ENCODE results near the gene FRAS1. TPM values are rescaled to one million over a fixed set of nuclear protein-coding genes. Genes with fewer than 3 reads are reported as not detected.
"Not testable (repeated sequence)": the region's sequence is repeated elsewhere in the genome, so short reads cannot be mapped to it uniquely, and the experiment has no call there.

The FRAS1 gene
- total RNA-seq, 1 donor from 2014 or later = not detected

- Mint-ChIP-seq H3K4me1 (no peaks in the 10 kb centered on the region), H3K27ac (no peak overlapping the region), H3K36me3 (ENCODE audit: low read depth) (no peaks in the 10 kb centered on the region), H3K27me3 (peaks cover 5% of the 10 kb centered on the region), H3K4me3 (no peak overlapping the region), H3K9me3 (no peaks in the 10 kb centered on the region)
- ChIA-PET CTCF (no interaction called here), POLR2A (no interaction called here)
- ATAC-seq (ENCODE audit: low read depth) (no peak), DNase-seq (no peak)
- TF ChIP-seq, protein P1, sequence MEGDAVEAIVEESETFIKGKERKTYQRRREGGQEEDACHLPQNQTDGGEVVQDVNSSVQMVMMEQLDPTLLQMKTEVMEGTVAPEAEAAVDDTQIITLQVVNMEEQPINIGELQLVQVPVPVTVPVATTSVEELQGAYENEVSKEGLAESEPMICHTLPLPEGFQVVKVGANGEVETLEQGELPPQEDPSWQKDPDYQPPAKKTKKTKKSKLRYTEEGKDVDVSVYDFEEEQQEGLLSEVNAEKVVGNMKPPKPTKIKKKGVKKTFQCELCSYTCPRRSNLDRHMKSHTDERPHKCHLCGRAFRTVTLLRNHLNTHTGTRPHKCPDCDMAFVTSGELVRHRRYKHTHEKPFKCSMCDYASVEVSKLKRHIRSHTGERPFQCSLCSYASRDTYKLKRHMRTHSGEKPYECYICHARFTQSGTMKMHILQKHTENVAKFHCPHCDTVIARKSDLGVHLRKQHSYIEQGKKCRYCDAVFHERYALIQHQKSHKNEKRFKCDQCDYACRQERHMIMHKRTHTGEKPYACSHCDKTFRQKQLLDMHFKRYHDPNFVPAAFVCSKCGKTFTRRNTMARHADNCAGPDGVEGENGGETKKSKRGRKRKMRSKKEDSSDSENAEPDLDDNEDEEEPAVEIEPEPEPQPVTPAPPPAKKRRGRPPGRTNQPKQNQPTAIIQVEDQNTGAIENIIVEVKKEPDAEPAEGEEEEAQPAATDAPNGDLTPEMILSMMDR (IDR thresholded peaks at IDR 0.05) = no peak
- intact Hi-C loops (cut with micrococcal nuclease) = no loop called here
Measured at GRCh38 chr4:78244705-78245485, 187.8 kb downstream of the FRAS1 start.

GRCh38 chr4:78247536-78248285 is 190.6 kb downstream of the FRAS1 start:
- peaks cover 3% of the 10 kb centered on the region for H3K4me1 Mint-ChIP-seq
- H3K27me3 Mint-ChIP-seq = peaks cover 5% of the 10 kb centered on the region
- no peak overlapping the region for H3K27ac Mint-ChIP-seq
- H3K9me3 Mint-ChIP-seq = peaks cover 10% of the 10 kb centered on the region
- intact Hi-C loops (cut with micrococcal nuclease) = no loop called here
- no peaks in the 10 kb centered on the region for H3K36me3 Mint-ChIP-seq (ENCODE audit: low read depth)
- DNase-seq (no peak), ATAC-seq (ENCODE audit: low read depth) (no peak)
- ChIA-PET CTCF (no interaction called here), POLR2A (no interaction called here)
- TF ChIP-seq, protein P1 (IDR thresholded peaks at IDR 0.05) = no peak
- no peak overlapping the region for H3K4me3 Mint-ChIP-seq

- ChIA-PET CTCF (no interaction called here), POLR2A (no interaction called here)
- ATAC-seq (ENCODE audit: low read depth) (no peak), DNase-seq (no peak)
- Mint-ChIP-seq H3K27me3 (peaks cover 4% of the 10 kb centered on the region), H3K4me3 (no peak overlapping the region), H3K9me3 (peaks cover 16% of the 10 kb centered on the region), H3K4me1 (peaks cover 3% of the 10 kb centered on the region), H3K27ac (no peak overlapping the region), H3K36me3 (ENCODE audit: low read depth) (no peaks in the 10 kb centered on the region)
- intact Hi-C loops (cut with micrococcal nuclease) = no loop called here
- TF ChIP-seq, protein P1 (IDR thresholded peaks at IDR 0.05) = no peak
Measured at GRCh38 chr4:78250500-78250899, 193.4 kb downstream of the FRAS1 start.

- DNase-seq; POLR2A ChIA-PET; CTCF ChIA-PET; H3K36me3 Mint-ChIP-seq (ENCODE audit: low read depth); ATAC-seq (ENCODE audit: low read depth); H3K27me3 Mint-ChIP-seq; H3K4me1 Mint-ChIP-seq; intact Hi-C loops (cut with micrococcal nuclease); H3K27ac Mint-ChIP-seq; H3K4me3 Mint-ChIP-seq: not testable (repeated sequence)
- peaks cover 16% of the 10 kb centered on the region for H3K9me3 Mint-ChIP-seq
Measured at GRCh38 chr4:78252773-78253172, 195.7 kb downstream of the FRAS1 start.

DNA sequence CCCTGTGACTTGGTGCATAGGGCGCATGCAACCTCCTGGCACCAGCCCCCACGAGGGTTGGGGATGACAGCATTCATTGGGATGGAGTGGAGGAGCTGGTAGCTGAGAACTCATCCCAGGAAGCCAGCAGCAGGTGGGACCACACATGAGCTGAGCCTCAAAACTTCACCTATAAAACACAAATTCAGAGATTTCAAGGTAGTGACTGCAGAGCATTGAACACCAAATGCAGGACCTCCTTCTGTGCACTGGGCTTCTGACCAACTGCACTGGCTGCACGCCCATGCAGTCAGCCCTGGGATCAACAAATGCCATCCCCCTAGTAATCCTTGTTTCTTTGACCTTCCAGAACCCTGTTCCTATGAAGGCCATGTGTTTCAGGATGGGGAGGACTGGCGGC is 197.8 kb downstream of the FRAS1 start:
- intact Hi-C loops (cut with micrococcal nuclease) = no loop called here
- H3K9me3 Mint-ChIP-seq = peaks cover 16% of the 10 kb centered on the region
- POLR2A ChIA-PET = no interaction called here
- no peak for DNase-seq
- TF ChIP-seq, protein P1 (IDR thresholded peaks at IDR 0.05) = no peak
- H3K27ac Mint-ChIP-seq = no peak overlapping the region
- H3K36me3 Mint-ChIP-seq (ENCODE audit: low read depth) = no peaks in the 10 kb centered on the region
- H3K4me3 Mint-ChIP-seq = no peak overlapping the region
- ATAC-seq (ENCODE audit: low read depth) = no peak
- H3K27me3 Mint-ChIP-seq = no peaks in the 10 kb centered on the region
- peaks cover 3% of the 10 kb centered on the region for H3K4me1 Mint-ChIP-seq
- CTCF ChIA-PET = no interaction called here

Data from activated B cell treated with CpG ODN at 0.5 μM for 24 hours (primary cell).